Activated B cell treated with CpG ODN at 0.5 μM for 24 hours (primary cell): ENCODE results near the gene SYTL2. TPM values are rescaled to one million over a fixed set of nuclear protein-coding genes. Genes with fewer than 3 reads are reported as not detected.
"Not testable (repeated sequence)": the region's sequence is repeated elsewhere in the genome, so short reads cannot be mapped to it uniquely, and the experiment has no call there.

Experiments used
- ATAC-seq: fragments of 200-7000 bp; cut with Tn5 transposase; one replicate; pipeline ENCODE4 v1.10.0; 2021; ENCODE audit warnings: low read depth, mild to moderate bottlenecking, moderate library complexity
- CTCF ChIA-PET: fragments of 350-600 bp; sonication (Branson Sonifier 250); formaldehyde crosslinking; loops from one replicate; lab custom pipeline; 2021; ENCODE audit warnings: antibody characterized with exemption; lab: Charles Lee
- POLR2A ChIA-PET: fragments of 350-600 bp; sonication (Branson Sonifier 250); formaldehyde crosslinking; loops from one replicate; lab custom pipeline; 2021; ENCODE audit warnings: antibody characterized with exemption; lab: Charles Lee
- DNase-seq: peaks from one replicate; pipeline ENCODE4 v3.0.0; 2022
- H3K27ac Mint-ChIP-seq: one replicate; pipeline ENCODE4 v1.8.0; 2020; ENCODE audit warnings: mixed read lengths
- H3K27me3 Mint-ChIP-seq: one replicate; pipeline ENCODE4 v1.8.0; 2021; ENCODE audit warnings: mixed read lengths
- H3K36me3 Mint-ChIP-seq: one replicate; pipeline ENCODE4 v1.8.0; 2021; ENCODE audit warnings: low read depth, mixed read lengths
- H3K4me1 Mint-ChIP-seq: one replicate; pipeline ENCODE4 v1.8.0; 2021; ENCODE audit warnings: mixed read lengths
- H3K4me3 Mint-ChIP-seq: one replicate; pipeline ENCODE4 v1.8.0; 2020; ENCODE audit warnings: mild to moderate bottlenecking, mixed read lengths
- H3K9me3 Mint-ChIP-seq: one replicate; pipeline ENCODE4 v1.8.0; 2020; ENCODE audit warnings: mixed read lengths
- intact Hi-C: fragments of 100-400 bp; cut with micrococcal nuclease; formaldehyde crosslinking; loops from one replicate; pipeline ENCODE4 v1.15.1; 2024
- total RNA-seq: library from RNA; stranded (reverse); gene quantifications from 2 replicates; pipeline ENCODE4 v1.2.3, GENCODE V29; 2022
- TF ChIP-seq, protein P1 (sequence below): fragments of 200-600 bp; IDR thresholded peaks from one replicate; pipeline ENCODE4 v1.8.0; 2022; ENCODE audit warnings: antibody characterized with exemption, mild to moderate bottlenecking

Gene SYTL2
- total RNA-seq, 1 donor from 2014 or later = 1.1 TPM

DNA sequence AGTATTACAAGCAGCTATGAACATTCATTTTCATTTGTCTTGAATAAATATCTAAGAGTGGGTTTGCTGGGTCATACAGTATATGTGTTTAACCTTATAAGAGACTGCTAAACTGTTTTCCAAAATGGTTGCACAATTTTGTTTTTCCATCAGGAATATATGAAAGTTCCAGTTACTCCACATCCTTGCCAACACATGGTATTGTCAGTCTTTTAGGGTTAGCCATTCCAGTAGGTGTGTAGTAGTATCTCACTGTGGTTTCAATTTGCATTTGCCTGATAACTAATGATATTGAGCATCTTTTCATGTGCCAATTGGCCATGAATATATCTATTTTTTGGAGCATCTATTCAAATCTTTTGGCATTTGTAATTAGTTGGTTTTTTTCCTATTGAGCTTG is 36.5 kb upstream of the SYTL2 start:
- H3K9me3 Mint-ChIP-seq = peaks cover 2% of the 10 kb centered on the region
- no peak for ATAC-seq
- intact Hi-C loops = no loop called here

DNA sequence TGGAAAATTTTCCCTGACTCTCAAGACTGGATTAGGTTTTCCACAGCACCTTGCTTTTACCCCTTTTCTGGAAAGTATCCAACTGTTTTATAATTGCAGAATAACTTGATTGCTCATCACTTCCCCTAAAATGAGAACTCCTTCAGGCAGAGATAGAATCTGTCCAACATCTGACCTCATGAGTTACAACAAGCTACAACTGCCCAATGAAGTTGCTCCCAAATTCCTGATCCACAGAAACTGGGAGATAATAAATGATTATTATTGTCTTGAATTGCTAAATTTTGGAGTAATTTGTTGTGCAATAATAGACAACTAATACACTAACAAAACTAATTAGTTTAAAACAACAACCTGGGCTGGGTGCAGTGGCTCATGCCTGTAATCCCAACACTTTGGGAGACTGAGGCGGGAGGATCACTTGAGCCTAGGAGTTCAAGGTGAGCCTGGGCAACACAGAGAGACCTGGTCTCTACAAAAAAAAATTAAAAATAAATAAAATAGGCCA is 34.2 kb upstream of the SYTL2 start:
- Mint-ChIP-seq H3K9me3 (peaks cover 2% of the 10 kb centered on the region), H3K4me3 (no peak overlapping the region), H3K27ac (no peak overlapping the region), H3K27me3 (no peaks in the 10 kb centered on the region), H3K4me1 (no peaks in the 10 kb centered on the region), H3K36me3 (no peaks in the 10 kb centered on the region)
- DNase-seq (no peak), ATAC-seq (no peak)
- intact Hi-C loops = no loop called here
- ChIA-PET CTCF (no interaction called here), POLR2A (no interaction called here)
- TF ChIP-seq, protein P1, sequence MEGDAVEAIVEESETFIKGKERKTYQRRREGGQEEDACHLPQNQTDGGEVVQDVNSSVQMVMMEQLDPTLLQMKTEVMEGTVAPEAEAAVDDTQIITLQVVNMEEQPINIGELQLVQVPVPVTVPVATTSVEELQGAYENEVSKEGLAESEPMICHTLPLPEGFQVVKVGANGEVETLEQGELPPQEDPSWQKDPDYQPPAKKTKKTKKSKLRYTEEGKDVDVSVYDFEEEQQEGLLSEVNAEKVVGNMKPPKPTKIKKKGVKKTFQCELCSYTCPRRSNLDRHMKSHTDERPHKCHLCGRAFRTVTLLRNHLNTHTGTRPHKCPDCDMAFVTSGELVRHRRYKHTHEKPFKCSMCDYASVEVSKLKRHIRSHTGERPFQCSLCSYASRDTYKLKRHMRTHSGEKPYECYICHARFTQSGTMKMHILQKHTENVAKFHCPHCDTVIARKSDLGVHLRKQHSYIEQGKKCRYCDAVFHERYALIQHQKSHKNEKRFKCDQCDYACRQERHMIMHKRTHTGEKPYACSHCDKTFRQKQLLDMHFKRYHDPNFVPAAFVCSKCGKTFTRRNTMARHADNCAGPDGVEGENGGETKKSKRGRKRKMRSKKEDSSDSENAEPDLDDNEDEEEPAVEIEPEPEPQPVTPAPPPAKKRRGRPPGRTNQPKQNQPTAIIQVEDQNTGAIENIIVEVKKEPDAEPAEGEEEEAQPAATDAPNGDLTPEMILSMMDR = no peak

More for the DNA sequence above, 36.5 kb upstream of the SYTL2 start:
- ChIA-PET CTCF (no interaction called here), POLR2A (no interaction called here)
- DNase-seq = no peak
- Mint-ChIP-seq H3K36me3 (no peaks in the 10 kb centered on the region), H3K4me3 (no peak overlapping the region), H3K27me3 (no peaks in the 10 kb centered on the region), H3K27ac (no peak overlapping the region), H3K4me1 (no peaks in the 10 kb centered on the region)
- TF ChIP-seq, protein P1 = no peak

DNA sequence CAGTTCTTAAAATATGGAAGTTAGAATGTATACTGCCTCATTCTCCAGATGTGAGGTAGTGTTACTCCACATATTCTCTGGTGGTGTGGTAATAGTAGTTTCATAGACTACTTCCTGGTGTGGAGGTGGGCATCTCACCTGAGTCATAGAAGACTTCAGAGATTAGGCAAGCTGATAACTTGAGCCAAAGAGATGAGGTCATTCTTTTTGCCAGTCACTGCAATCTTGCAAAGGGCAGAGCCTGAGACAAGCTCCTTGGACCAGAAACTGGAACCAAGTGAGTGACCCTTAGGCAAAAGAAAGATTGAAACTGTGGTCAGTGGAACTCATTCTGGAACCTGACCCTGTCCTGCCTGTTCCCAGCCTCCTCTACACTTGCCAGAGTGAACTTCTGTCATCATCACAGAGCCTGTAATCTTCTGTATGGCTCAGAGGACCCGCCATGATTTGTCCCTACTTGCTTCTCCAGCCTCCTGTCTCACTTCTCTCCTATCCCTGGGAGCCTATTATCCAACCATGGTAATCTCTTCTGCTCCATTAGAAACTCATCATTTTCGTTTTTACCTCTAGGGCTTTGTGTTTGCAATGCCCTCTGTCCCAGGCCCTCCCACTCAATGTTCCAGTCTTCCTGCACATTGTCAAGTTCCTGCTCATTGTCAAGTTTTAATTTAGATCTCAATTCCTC is 33.6 kb upstream of the SYTL2 start:
- POLR2A ChIA-PET = no interaction called here
- ATAC-seq = no peak
- DNase-seq = no peak

DNA sequence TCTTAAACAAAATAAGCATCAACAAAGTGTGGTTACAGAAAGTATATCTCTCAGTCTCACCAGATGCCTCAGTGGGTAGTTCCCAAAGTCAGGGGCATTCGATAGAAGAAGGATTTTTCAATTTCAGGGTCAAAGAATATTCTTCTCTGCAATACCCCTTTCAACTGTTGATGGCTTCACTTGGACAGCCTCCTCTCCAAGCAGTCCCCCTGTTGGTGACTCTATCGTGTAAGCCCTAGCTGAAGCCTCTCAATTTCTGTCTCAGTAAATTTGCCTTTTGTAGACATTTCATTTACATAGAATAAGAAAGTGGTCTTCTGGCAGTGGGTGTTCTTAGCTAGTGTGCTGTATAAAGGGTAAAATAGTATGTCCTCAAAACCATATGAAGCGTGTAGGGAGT is 33.0 kb upstream of the SYTL2 start:
- TF ChIP-seq, protein P1 = no peak
- Mint-ChIP-seq H3K27me3 (no peaks in the 10 kb centered on the region), H3K36me3 (no peaks in the 10 kb centered on the region), H3K27ac (no peak overlapping the region), H3K9me3 (no peaks in the 10 kb centered on the region), H3K4me1 (no peaks in the 10 kb centered on the region), H3K4me3 (no peak overlapping the region)
- CTCF ChIA-PET = no interaction called here
- DNase-seq (no peak), ATAC-seq (no peak)
- POLR2A ChIA-PET = interaction anchor here (0.5 kb wide), 1 partner anchor 439 kb away, joined by 5 read pairs; no protein-coding TSS in a partner anchor
- intact Hi-C loops = no loop called here

More for the DNA sequence above, 33.6 kb upstream of the SYTL2 start:
- intact Hi-C loops = no loop called here
- no peaks in the 10 kb centered on the region for H3K4me1 Mint-ChIP-seq
- CTCF ChIA-PET = no interaction called here
- no peaks in the 10 kb centered on the region for H3K36me3 Mint-ChIP-seq
- H3K27me3 Mint-ChIP-seq = no peaks in the 10 kb centered on the region
- H3K27ac Mint-ChIP-seq = no peak overlapping the region
- TF ChIP-seq, protein P1 = no peak
- no peaks in the 10 kb centered on the region for H3K9me3 Mint-ChIP-seq
- H3K4me3 Mint-ChIP-seq = no peak overlapping the region

- H3K27me3 Mint-ChIP-seq, H3K9me3 Mint-ChIP-seq, CTCF ChIA-PET, DNase-seq, H3K4me1 Mint-ChIP-seq, ATAC-seq, POLR2A ChIA-PET, H3K36me3 Mint-ChIP-seq, intact Hi-C loops, H3K27ac Mint-ChIP-seq, H3K4me3 Mint-ChIP-seq: not testable (repeated sequence)
These were observed 30.0 kb upstream of the SYTL2 start for GRCh38 chr11:85840932-85841331.
